GM19324 (cell line): ENCODE data around the gene PPCS.
"Not testable (repeated sequence)": the region's sequence is repeated elsewhere in the genome, so short reads cannot be mapped to it uniquely, and the experiment has no call there.

Experiments
- ATAC-seq: cut with Tn5 transposase; IDR thresholded peaks from one replicate; pipeline ENCODE4 v1.9.1; 2021; ENCODE audit warnings: mild to moderate bottlenecking, moderate library complexity; ENCODE audit not compliant: unreplicated experiment, low FRiP score

Gene PPCS

GRCh38 chr1:42449256-42449655, 7.1 kb upstream of the PPCS start:
- no peak for ATAC-seq

GRCh38 chr1:42450061-42450460, 6.3 kb upstream of the PPCS start:
- no peak for ATAC-seq

- ATAC-seq = no peak
Measured at GRCh38 chr1:42453386-42453785, 3.0 kb upstream of the PPCS start.

GRCh38 chr1:42454403-42454802, 1.9 kb upstream of the PPCS start:
- ATAC-seq = no peak

- ATAC-seq = peak; percentile 51
Measured at GRCh38 chr1:42456754-42457089, 379 bp downstream of the PPCS start.

- no peak for ATAC-seq
Measured at GRCh38 chr1:42461196-42461595, 4.9 kb downstream of the PPCS start.

- ATAC-seq = peak; percentile 99
Measured at GRCh38 chr1:42462828-42463763, 6.8 kb downstream of the PPCS start, which contains the start of gene CCDC30. TSS of gene CCDC30 (plus strand) at chr1:42463286. CDS start at chr1:42480552, 17,266 bp downstream.

GRCh38 chr1:42463921-42464320, 7.6 kb downstream of the PPCS start:
- ATAC-seq = no peak

- ATAC-seq = no peak
Measured at GRCh38 chr1:42466030-42466429, 9.7 kb downstream of the PPCS start.

GRCh38 chr1:42469727-42470126, 13.4 kb downstream of the PPCS start:
- no peak for ATAC-seq

GRCh38 chr1:42476605-42477004, 20.3 kb downstream of the PPCS start:
- no peak for ATAC-seq

GRCh38 chr1:42477354-42477753, 21.0 kb downstream of the PPCS start:
- not testable (repeated sequence) for ATAC-seq

- ATAC-seq = no peak
Measured at GRCh38 chr1:42477775-42478174, 21.4 kb downstream of the PPCS start.

GRCh38 chr1:42479621-42480020, 23.3 kb downstream of the PPCS start:
- no peak for ATAC-seq

- ATAC-seq = no peak
Measured at GRCh38 chr1:42480921-42481320, 24.6 kb downstream of the PPCS start.

- ATAC-seq = no peak
Measured at GRCh38 chr1:42482635-42483153, 26.4 kb downstream of the PPCS start.

GRCh38 chr1:42484382-42484781, 28.0 kb downstream of the PPCS start:
- no peak for ATAC-seq

- ATAC-seq = no peak
Measured at GRCh38 chr1:42490237-42490636, 33.9 kb downstream of the PPCS start.

- not testable (repeated sequence) for ATAC-seq
Measured at GRCh38 chr1:42502031-42502430, 45.7 kb downstream of the PPCS start.

- ATAC-seq = no peak
Measured at GRCh38 chr1:42504535-42505128, 48.3 kb downstream of the PPCS start.

GRCh38 chr1:42506576-42506975, 50.2 kb downstream of the PPCS start:
- no peak for ATAC-seq
